GM20431 (cell line): ENCODE measurements around the gene TOMM5.

ENCODE experiments used
- in situ Hi-C: fragments of 300-500 bp; cut with MseI, MboI; formaldehyde crosslinking; loops from one replicate; pipeline ENCODE4 v1.15.0; 2020; ENCODE audit warnings: low sequenced_read_pairs; ENCODE audit not compliant: unreplicated experiment

TOMM5 gene

GRCh38 chr9:37592108-37592951 lies at the start of gene TOMM5:
Gene TOMM5 (minus strand): TSS chr9:37592597. CDS start chr9:37592532, 65 bp downstream.
- in situ Hi-C loops, result no loop called here

DNA sequence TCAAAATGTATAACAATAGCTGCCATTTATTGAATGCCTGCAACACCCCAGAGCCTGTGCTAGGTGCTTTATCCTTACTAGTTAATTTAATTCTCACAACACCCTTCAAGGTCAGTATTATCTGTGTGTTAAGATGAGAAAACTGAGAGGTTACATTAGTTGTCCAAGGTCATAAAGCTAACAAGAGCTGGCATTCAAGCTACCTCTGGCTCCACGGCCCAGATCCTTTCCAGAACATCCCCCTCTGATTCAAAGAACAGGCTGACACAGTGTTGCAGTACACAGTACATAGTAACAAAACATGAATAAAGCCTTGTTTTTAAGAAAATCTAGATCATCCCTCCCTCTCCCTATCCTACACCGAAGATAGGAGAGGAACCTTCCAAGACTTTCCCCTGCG lies 48.9 kb upstream of the TOMM5 start:
- in situ Hi-C loops, result no loop called here

GRCh38 chr9:37640246-37640645 lies 47.8 kb upstream of the TOMM5 start:
- in situ Hi-C loops, result no loop called here

- in situ Hi-C loops, result no loop called here
Observed at GRCh38 chr9:37639841-37640240, 47.4 kb upstream of the TOMM5 start.

DNA sequence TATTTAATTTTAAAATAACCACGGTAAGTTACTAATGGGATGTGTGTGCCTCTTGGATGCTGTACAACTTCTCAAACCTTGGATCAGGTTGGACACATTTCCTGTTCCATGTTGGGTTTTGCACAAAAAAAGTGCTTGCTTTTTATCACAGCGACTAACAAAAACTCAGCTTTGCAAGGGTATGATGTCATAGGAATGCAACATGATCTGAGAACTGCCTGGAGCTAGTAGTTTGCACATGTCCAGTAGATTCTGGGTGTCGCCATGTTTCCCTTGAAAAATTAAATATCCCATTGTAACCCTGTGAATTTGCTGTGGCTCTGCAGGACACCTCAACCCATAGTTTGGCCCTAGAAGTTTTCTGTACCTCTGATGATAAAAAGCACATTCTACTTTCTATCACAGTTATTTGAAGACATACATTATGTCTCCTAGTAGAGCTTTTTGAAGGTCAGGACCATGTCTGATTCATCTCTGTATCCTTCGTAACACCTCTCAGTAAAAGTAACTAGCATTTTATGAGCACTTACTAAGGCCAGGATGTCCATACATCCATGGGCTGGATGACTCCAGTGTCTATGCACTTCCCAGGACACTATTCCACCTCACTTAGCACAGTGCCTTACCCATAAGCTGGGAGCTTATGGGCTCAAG lies 46.8 kb upstream of the TOMM5 start:
- in situ Hi-C loops, result no loop called here

GRCh38 chr9:37636511-37637448 lies 44.4 kb upstream of the TOMM5 start:
- in situ Hi-C loops, result no loop called here

DNA sequence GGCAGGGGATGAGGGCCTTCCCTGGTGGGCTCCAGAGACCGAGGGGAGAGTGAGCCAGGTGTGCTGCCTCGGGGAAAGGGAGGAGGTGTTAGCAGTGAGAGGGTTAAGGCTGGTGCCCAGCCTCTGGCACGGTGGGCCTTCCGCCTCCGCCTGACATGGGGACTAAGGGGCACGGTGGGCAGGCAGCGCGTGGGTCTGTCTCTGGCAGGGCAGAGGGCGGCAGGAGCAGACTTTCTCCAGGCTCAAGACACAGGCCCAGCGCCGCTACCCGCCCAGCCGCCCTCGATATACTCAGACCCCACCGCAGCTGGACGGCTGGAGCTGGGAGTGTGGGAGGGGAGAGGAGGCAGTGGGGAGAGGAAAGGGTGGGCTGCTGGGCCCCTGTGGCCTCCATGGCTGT lies 43.4 kb upstream of the TOMM5 start:
- in situ Hi-C loops, result no loop called here

GRCh38 chr9:37632479-37632878 lies 40.1 kb upstream of the TOMM5 start:
- in situ Hi-C loops, result no loop called here

GRCh38 chr9:37626708-37627292 lies 34.4 kb upstream of the TOMM5 start:
- in situ Hi-C loops, result no loop called here

- in situ Hi-C loops, result no loop called here
Observed at GRCh38 chr9:37625758-37626147, 33.4 kb upstream of the TOMM5 start.

- in situ Hi-C loops, result no loop called here
Observed at GRCh38 chr9:37625036-37625757, 32.8 kb upstream of the TOMM5 start.

GRCh38 chr9:37624073-37624472 lies 31.7 kb upstream of the TOMM5 start:
- in situ Hi-C loops, result no loop called here

DNA sequence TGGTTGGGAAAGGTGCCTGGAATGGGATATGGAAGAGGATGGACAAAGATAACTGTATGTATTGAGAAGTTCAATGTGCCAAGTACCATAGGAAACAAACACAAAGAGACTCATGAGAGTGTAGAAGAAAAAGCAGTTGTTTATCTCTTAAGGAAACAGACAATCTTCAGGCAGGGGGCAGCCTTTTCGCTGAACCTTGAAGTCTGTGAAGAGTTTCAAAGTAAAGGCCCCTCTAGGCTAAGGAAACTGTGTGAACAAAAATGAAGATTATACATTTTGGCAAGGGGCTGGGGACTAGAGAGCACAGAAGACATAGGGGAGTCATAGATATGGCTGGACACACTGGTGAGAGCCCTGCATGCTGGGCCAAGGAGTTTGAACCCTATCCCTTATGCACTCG lies 30.9 kb upstream of the TOMM5 start:
- in situ Hi-C loops, result no loop called here

- in situ Hi-C loops, result no loop called here
Observed at GRCh38 chr9:37622462-37622861, 30.1 kb upstream of the TOMM5 start.

- in situ Hi-C loops, result no loop called here
Observed at GRCh38 chr9:37621273-37622121, 29.1 kb upstream of the TOMM5 start.

DNA sequence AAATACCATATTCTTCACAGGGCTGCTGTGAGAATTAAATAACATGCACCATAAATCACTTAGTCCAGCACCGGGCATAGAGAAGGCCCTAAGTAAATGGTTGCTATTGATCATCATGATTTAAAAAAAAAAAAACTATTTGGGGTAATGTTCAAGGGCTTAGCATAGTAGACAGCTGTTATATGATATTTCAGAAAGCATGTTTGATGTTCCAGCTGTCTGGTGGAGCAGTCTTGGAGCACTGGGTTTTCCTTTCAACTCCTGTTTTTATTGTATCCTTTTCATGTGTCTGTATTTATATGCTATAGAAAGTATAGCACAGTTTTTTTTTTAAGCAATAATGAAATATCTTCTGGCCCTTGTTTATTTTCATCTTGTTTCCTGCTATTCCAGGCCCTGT lies 28.0 kb upstream of the TOMM5 start:
- in situ Hi-C loops, result no loop called here

DNA sequence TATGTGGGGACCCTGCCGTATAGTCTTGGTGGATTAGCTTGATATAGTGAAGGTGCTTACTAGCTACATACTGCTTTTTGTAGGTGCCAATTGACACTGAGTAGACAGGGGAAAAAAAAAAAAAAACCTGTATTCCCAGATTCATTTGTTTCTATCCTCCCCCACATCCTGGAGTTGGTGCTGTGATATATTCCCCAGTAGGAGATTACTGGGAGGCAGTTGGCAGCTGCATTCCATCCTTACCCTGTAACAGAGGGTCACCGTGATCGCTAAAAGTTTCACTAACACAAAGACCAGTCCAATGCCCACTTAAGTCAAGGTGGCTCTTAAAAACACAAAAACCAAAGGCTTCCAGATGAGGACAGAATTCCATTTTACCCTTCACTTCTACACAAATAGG lies 27.4 kb upstream of the TOMM5 start:
- in situ Hi-C loops, result no loop called here

DNA sequence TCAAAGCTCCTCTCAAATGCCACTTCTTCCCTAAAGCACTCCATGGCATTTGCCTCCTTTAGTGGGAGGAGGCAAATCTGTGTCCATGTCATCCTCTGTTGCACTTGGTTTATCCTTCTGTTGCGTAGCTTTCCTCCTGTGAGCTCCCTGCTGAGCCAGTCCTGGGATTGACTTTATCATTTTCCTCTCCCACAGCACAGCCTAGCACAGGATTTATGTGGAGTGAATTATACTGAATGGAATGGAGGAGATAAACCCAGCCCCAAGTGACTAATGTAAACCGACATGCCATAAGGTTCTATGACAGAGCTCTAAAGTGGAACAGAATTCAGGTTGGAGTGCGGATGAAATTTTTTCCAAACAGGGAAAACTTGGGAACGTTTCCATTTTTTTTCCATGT lies 26.4 kb upstream of the TOMM5 start:
- in situ Hi-C loops, result no loop called here

DNA sequence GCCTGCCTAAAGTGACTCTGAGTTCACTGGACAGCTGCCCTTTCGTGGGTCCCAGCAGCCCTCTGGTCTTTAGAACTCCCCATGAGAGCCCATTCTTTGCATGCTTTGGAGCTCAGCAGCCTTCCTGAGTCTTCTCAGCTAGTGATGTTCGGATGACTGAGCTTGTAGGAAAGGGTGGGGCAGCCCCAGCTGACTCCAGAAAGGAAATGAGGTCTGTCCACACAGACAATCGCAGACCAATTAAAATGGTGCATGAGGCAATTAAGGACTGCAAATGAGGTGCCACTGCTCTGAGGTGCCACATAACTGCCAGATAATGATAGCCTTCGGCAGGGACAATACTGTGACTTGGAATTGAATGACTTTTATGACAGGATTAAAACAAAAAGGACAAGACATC lies 25.4 kb upstream of the TOMM5 start:
- in situ Hi-C loops, result no loop called here
